Activated effector memory CD4-positive, alpha-beta T cell treated with Interleukin-2 at 50 U/mL for 16 hours (primary cell): ENCODE measurements around the gene ARHGAP35.

Experiments
- DNase-seq: peaks from one replicate; pipeline ENCODE4 v3.0.0-alpha.2; 2020

Gene ARHGAP35

GRCh38 chr19:46906221-46906620 is 45.4 kb downstream of the ARHGAP35 start:
- DNase-seq, result no peak

GRCh38 chr19:46907880-46908279 is 47.1 kb downstream of the ARHGAP35 start:
- DNase-seq, result no peak

GRCh38 chr19:46909356-46909755 is 48.6 kb downstream of the ARHGAP35 start:
- no peak for DNase-seq
